NCI-H524 (cell line): Measurements from ENCODE around the gene CLPTM1L.
"Not testable (repeated sequence)": the region's sequence is repeated elsewhere in the genome, so short reads cannot be mapped to it uniquely, and the experiment has no call there.

Source experiments
- DNase-seq, 2 experiments: peaks; one replicate each; lab custom pipeline; 2025; lab: John Stamatoyannopoulos, UW

CLPTM1L gene

GRCh38 chr5:1276930-1277329 lies 68.0 kb downstream of the CLPTM1L start:
- no peak for DNase-seq

GRCh38 chr5:1275397-1276391 lies 69.2 kb downstream of the CLPTM1L start:
- DNase-seq: not testable (repeated sequence)

GRCh38 chr5:1274471-1274870 lies 70.4 kb downstream of the CLPTM1L start:
- no peak for DNase-seq

GRCh38 chr5:1273745-1274144 lies 71.2 kb downstream of the CLPTM1L start:
- DNase-seq: no peak

GRCh38 chr5:1272201-1272600 lies 72.7 kb downstream of the CLPTM1L start:
- DNase-seq: no peak

- no peak for DNase-seq
Observed at GRCh38 chr5:1270933-1271914, 73.7 kb downstream of the CLPTM1L start.

GRCh38 chr5:1270426-1270825 lies 74.5 kb downstream of the CLPTM1L start:
- DNase-seq: no peak

- no peak for DNase-seq
Observed at GRCh38 chr5:1268666-1269065, 76.2 kb downstream of the CLPTM1L start.

GRCh38 chr5:1268056-1268455 lies 76.8 kb downstream of the CLPTM1L start:
- DNase-seq: no peak
